ENCODE results near the gene TBRG1. TPM values are rescaled to one million over a fixed set of nuclear protein-coding genes. Genes with fewer than 3 reads are reported as not detected.

TBRG1 gene
- total and polyA plus RNA-seq, 2 of the 8 experiments (the other 6 are each of a cell fraction or from before 2014, with no cell fraction given) = 16.3 to 26.7 TPM

DNA sequence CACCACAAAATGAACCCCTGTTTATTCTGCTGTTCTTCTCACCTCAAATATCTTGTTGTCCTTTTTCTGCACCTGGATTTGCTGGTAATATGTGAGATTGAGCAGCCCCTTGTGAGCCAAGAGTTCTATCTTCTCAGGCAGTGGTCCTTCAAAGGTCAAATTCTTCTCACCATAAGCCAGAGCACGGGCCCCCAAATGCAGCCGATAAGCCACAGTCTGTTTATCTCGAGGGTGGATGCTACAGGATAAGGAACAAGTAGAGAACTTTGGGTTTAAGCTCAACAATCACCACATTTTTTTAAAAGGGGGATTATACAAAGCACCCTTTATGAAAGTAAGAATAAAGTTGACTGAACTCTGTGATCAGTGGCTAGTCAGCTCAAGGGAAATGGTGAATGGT is 15.8 kb downstream of the TBRG1 start (continued):
- TF ChIP-seq, protein P1, sequence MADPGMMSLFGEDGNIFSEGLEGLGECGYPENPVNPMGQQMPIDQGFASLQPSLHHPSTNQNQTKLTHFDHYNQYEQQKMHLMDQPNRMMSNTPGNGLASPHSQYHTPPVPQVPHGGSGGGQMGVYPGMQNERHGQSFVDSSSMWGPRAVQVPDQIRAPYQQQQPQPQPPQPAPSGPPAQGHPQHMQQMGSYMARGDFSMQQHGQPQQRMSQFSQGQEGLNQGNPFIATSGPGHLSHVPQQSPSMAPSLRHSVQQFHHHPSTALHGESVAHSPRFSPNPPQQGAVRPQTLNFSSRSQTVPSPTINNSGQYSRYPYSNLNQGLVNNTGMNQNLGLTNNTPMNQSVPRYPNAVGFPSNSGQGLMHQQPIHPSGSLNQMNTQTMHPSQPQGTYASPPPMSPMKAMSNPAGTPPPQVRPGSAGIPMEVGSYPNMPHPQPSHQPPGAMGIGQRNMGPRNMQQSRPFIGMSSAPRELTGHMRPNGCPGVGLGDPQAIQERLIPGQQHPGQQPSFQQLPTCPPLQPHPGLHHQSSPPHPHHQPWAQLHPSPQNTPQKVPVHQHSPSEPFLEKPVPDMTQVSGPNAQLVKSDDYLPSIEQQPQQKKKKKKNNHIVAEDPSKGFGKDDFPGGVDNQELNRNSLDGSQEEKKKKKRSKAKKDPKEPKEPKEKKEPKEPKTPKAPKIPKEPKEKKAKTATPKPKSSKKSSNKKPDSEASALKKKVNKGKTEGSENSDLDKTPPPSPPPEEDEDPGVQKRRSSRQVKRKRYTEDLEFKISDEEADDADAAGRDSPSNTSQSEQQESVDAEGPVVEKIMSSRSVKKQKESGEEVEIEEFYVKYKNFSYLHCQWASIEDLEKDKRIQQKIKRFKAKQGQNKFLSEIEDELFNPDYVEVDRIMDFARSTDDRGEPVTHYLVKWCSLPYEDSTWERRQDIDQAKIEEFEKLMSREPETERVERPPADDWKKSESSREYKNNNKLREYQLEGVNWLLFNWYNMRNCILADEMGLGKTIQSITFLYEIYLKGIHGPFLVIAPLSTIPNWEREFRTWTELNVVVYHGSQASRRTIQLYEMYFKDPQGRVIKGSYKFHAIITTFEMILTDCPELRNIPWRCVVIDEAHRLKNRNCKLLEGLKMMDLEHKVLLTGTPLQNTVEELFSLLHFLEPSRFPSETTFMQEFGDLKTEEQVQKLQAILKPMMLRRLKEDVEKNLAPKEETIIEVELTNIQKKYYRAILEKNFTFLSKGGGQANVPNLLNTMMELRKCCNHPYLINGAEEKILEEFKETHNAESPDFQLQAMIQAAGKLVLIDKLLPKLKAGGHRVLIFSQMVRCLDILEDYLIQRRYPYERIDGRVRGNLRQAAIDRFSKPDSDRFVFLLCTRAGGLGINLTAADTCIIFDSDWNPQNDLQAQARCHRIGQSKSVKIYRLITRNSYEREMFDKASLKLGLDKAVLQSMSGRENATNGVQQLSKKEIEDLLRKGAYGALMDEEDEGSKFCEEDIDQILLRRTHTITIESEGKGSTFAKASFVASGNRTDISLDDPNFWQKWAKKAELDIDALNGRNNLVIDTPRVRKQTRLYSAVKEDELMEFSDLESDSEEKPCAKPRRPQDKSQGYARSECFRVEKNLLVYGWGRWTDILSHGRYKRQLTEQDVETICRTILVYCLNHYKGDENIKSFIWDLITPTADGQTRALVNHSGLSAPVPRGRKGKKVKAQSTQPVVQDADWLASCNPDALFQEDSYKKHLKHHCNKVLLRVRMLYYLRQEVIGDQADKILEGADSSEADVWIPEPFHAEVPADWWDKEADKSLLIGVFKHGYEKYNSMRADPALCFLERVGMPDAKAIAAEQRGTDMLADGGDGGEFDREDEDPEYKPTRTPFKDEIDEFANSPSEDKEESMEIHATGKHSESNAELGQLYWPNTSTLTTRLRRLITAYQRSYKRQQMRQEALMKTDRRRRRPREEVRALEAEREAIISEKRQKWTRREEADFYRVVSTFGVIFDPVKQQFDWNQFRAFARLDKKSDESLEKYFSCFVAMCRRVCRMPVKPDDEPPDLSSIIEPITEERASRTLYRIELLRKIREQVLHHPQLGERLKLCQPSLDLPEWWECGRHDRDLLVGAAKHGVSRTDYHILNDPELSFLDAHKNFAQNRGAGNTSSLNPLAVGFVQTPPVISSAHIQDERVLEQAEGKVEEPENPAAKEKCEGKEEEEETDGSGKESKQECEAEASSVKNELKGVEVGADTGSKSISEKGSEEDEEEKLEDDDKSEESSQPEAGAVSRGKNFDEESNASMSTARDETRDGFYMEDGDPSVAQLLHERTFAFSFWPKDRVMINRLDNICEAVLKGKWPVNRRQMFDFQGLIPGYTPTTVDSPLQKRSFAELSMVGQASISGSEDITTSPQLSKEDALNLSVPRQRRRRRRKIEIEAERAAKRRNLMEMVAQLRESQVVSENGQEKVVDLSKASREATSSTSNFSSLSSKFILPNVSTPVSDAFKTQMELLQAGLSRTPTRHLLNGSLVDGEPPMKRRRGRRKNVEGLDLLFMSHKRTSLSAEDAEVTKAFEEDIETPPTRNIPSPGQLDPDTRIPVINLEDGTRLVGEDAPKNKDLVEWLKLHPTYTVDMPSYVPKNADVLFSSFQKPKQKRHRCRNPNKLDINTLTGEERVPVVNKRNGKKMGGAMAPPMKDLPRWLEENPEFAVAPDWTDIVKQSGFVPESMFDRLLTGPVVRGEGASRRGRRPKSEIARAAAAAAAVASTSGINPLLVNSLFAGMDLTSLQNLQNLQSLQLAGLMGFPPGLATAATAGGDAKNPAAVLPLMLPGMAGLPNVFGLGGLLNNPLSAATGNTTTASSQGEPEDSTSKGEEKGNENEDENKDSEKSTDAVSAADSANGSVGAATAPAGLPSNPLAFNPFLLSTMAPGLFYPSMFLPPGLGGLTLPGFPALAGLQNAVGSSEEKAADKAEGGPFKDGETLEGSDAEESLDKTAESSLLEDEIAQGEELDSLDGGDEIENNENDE (IDR thresholded peaks at IDR 0.05; ENCODE audit: insufficient replicate concordance, low read length) = no peak
- TF ChIP-seq CHD1 (IDR thresholded peaks at IDR 0.05; ENCODE audit: low read depth, low read length) (no peak), CHD2 (IDR thresholded peaks at IDR 0.05; ENCODE audit: low read length) (no peak), YY1 (IDR thresholded peaks at IDR 0.05; ENCODE audit: low read depth, low read length) (no peak), BCL11A (IDR thresholded peaks at IDR 0.05; ENCODE audit: low read depth in 2 of 2, low read length in 2 of 2) (no peak), SP1 (IDR thresholded peaks at IDR 0.05; ENCODE audit: low read depth, low read length) (no peak), POLR2AphosphoS5 (IDR thresholded peaks at IDR 0.05; ENCODE audit: low read depth, low read length) (no peak)

Data from H1 (cell line).